Pericardium fibroblast (primary cell): ENCODE results near the gene NALCN. TPM values are rescaled to one million over a fixed set of nuclear protein-coding genes. Genes with fewer than 3 reads are reported as not detected.

ENCODE experiments used
- total RNA-seq: library from RNA; depleted of rRNA; stranded (reverse); fragments of >200 nt; gene quantifications from 2 replicates; pipeline ENCODE4 v1.2.3, GENCODE V29; 2015

NALCN gene
- 0.85 and 3.9 TPM in 2 replicates for total RNA-seq

GRCh38 chr13:101416181-101417042 lies at the start of gene NALCN:
TSS of gene NALCN (minus strand) at chr13:101416508. CDS start at chr13:101399126, 17,382 bp downstream.

GRCh38 chr13:101452519-101453485 lies 36.5 kb upstream of the NALCN start, which contains the start of gene ITGBL1:
TSS of gene ITGBL1 (plus strand) at chr13:101452675. CDS start at chr13:101452834, 159 bp downstream.

Other genes with a start within 250 kb of the NALCN start
- gene ITGBL1, start 36.2 kb upstream of the NALCN start, total RNA-seq, result 22.3 and 59.1 TPM in 2 replicates